Activated T-cell treated with anti-CD3 and anti-CD28 coated beads, Interleukin-2, amount 50 U/mL, for 24 hours (primary cell): Measurements from ENCODE around the gene PRKCD.

Experiments
- DNase-seq: peaks from one replicate; pipeline ENCODE4 v3.0.0-alpha.2; 2020
- H3K27ac Mint-ChIP-seq: 2 replicates; pipeline ENCODE4 v1.8.0; 2020; ENCODE audit warnings: mild to moderate bottlenecking, mixed read lengths
- H3K27me3 Mint-ChIP-seq: 2 replicates; pipeline ENCODE4 v1.8.0; 2020; ENCODE audit warnings: mixed read lengths
- H3K36me3 Mint-ChIP-seq: 2 replicates; pipeline ENCODE4 v1.8.0; 2020; ENCODE audit warnings: low read depth, mixed read lengths
- H3K4me1 Mint-ChIP-seq: 2 replicates; pipeline ENCODE4 v1.8.0; 2020; ENCODE audit warnings: low read depth, mixed read lengths
- H3K4me3 Mint-ChIP-seq: 2 replicates; pipeline ENCODE4 v1.8.0; 2020; ENCODE audit warnings: mild to moderate bottlenecking, moderate library complexity, mixed read lengths
- H3K9me3 Mint-ChIP-seq: 2 replicates; pipeline ENCODE4 v1.8.0; 2020; ENCODE audit warnings: mixed read lengths

Gene PRKCD

DNA sequence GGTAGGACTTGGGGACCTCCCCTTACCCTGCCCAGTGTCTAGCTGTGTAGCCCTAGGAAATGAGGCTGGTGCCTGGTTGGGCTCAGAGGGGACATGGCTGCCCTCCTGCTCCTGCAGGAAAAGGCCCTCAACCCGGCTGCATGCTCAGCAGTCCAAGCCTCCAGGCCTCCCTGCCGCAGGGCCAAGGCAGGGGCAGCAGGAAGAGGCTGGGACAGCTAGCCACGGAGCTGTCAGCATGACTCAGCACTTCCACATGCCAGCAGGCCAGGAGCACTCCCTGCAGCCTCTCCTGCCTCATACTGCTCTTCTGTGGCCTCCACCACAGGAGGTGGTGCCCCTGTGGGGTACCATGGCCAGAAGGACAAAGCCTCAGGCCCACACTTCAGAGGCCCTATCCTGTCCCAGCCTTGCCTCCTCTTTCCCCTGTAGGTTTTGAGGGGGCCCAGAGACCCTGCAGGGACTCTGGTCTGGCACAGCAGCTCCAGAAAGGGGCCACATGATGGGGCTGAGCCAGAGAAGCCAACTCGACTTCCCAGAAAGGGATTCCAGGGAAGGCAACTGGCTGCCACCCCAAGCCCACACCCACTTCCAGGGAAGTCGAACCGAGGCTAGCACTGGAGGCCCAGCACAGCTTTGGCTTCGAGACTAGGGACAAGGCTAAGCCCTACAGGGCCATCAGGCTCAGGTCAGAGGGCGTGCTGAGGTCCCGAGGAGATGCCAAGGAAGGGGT is 75.3 kb downstream of the PRKCD start:
- H3K9me3 Mint-ChIP-seq, result no peaks in the 10 kb centered on the region
- H3K4me1 Mint-ChIP-seq, result peaks cover 3% of the 10 kb centered on the region
- H3K27me3 Mint-ChIP-seq, result no peaks in the 10 kb centered on the region
- H3K4me3 Mint-ChIP-seq, result no peak overlapping the region
- no peak for DNase-seq
- peak overlapping the region; percentile 80 for H3K27ac Mint-ChIP-seq
- H3K36me3 Mint-ChIP-seq, result peaks cover 98% of the 10 kb centered on the region

- H3K36me3 Mint-ChIP-seq, result peaks cover 94% of the 10 kb centered on the region
- H3K27ac Mint-ChIP-seq, result no peak overlapping the region
- H3K9me3 Mint-ChIP-seq, result no peaks in the 10 kb centered on the region
- no peak overlapping the region for H3K4me3 Mint-ChIP-seq
- H3K27me3 Mint-ChIP-seq, result no peaks in the 10 kb centered on the region
- no peak for DNase-seq
- peaks cover 5% of the 10 kb centered on the region for H3K4me1 Mint-ChIP-seq
Measured at GRCh38 chr3:53238051-53238850, 77.2 kb downstream of the PRKCD start.

DNA sequence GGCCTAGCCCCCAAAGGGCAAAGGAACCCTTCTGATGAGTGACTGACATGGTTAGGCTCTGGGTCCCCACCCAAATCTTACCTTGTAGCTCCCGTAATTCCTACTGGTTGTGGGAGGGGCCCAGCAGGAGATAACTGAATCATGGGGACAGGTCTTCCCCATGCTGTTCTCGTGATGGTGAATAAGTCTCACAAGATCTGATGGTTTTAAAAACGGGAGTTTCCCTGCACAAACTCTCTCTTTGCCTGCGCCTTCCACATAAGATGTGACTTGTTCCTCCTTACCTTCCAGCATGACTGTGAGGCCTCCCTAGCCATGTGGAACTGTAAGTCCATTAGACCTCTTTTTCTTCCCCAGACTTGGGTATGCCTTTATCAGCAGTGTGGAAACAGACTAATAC is 77.9 kb downstream of the PRKCD start:
- Mint-ChIP-seq H3K9me3 (no peaks in the 10 kb centered on the region), H3K36me3 (peaks cover 94% of the 10 kb centered on the region), H3K4me3 (no peak overlapping the region), H3K27me3 (no peaks in the 10 kb centered on the region), H3K4me1 (peaks cover 9% of the 10 kb centered on the region), H3K27ac (peak overlapping the region; percentile 41)
- DNase-seq, result no peak

GRCh38 chr3:53239800-53240199 is 78.8 kb downstream of the PRKCD start:
- peaks cover 93% of the 10 kb centered on the region for H3K36me3 Mint-ChIP-seq
- H3K4me1 Mint-ChIP-seq, result peaks cover 13% of the 10 kb centered on the region
- DNase-seq, result no peak
- H3K4me3 Mint-ChIP-seq, result no peak overlapping the region
- no peaks in the 10 kb centered on the region for H3K27me3 Mint-ChIP-seq
- no peak overlapping the region for H3K27ac Mint-ChIP-seq
- no peaks in the 10 kb centered on the region for H3K9me3 Mint-ChIP-seq

DNA sequence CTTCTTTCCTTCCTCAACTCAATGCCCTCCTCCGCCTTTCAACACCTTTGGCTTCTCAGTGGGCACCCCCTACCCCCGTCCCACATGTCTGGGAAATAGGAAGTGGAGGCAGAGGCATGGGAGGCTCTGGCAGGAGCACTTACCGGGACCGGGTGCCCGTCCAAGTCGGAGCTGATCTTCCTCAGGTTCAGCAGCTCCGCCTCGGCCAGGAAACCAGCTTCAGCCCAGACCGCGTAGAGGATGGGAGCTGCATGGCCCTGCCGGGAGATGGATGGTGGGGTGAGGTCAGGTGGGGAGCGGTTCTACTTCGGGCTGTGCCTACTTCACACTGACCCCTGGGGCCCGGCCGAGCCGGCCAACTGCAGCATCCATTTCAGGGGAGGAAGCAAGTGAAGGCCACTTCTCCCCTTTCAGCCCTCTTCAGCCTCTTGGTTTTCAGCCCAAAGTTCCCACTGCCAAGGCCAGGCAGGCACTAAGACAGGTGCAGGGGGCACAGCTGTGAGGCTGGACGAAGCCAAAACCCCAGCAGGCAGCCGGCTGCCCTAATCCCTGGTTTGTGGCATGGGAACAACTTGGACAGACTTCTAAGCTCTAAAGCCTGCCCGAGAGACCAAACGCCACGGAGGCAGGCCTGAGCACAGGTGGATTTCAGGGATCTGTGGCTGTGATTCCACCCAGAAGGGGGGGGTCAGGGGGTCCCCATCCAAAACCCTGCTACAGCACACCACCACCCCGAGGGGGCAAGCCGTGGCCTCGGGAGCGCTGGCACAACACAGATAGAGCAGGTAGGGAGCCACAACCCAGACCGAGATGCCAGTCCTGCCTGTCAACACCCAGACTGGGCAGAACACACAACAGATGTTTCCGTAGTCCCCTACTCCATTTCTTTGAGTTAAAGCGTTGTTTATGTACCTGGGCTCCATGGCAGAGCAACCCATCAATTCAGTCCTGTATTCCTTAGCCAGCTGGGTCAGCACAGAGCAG is 80.3 kb downstream of the PRKCD start:
- H3K27me3 Mint-ChIP-seq, result no peaks in the 10 kb centered on the region
- peaks cover 20% of the 10 kb centered on the region for H3K4me1 Mint-ChIP-seq
- peaks cover 87% of the 10 kb centered on the region for H3K36me3 Mint-ChIP-seq
- no peak for DNase-seq
- H3K9me3 Mint-ChIP-seq, result no peaks in the 10 kb centered on the region
- no peak overlapping the region for H3K4me3 Mint-ChIP-seq
- no peak overlapping the region for H3K27ac Mint-ChIP-seq

DNA sequence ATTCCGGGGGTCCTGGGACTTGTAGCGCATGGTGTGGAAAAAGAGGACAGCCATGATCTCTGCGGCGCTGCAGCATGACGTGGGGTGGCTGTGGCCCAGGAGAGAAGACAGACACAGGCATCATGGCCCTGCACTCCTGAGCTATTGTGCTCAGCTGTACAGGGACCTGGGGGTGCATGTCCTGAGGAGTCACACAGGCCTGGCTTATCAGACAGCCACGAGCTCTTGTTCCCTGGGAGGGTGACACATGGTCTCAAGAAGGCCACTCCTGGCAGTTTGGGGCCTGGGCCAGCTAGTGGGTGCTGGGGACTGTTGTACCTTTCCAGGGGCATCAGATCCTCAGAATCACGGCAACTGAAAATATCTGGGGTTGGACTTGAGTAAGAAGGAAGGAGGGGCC is 81.1 kb downstream of the PRKCD start:
- H3K27me3 Mint-ChIP-seq, result no peaks in the 10 kb centered on the region
- peak overlapping the region; percentile 55 for H3K27ac Mint-ChIP-seq
- no peaks in the 10 kb centered on the region for H3K9me3 Mint-ChIP-seq
- no peak overlapping the region for H3K4me3 Mint-ChIP-seq
- peaks cover 86% of the 10 kb centered on the region for H3K36me3 Mint-ChIP-seq
- H3K4me1 Mint-ChIP-seq, result peaks cover 20% of the 10 kb centered on the region
- no peak for DNase-seq
